GM18502 (cell line): ENCODE results near the gene CD47.

Experiments used
- ATAC-seq: cut with Tn5 transposase; IDR thresholded peaks from one replicate; pipeline ENCODE4 v1.9.1; 2021; ENCODE audit warnings: mild to moderate bottlenecking; ENCODE audit not compliant: unreplicated experiment, poor library complexity

The CD47 gene

GRCh38 chr3:108118038-108118768 is 27.4 kb upstream of the CD47 start:
- ATAC-seq, result no peak

- ATAC-seq, result peak; percentile 80
Measured at GRCh38 chr3:108117241-108117775, 26.5 kb upstream of the CD47 start.

GRCh38 chr3:108114423-108115065 is 23.7 kb upstream of the CD47 start:
- ATAC-seq, result no peak

- ATAC-seq, result no peak
Measured at GRCh38 chr3:108113975-108114374, 23.1 kb upstream of the CD47 start.

GRCh38 chr3:108110934-108111333 is 20.1 kb upstream of the CD47 start:
- ATAC-seq, result no peak

GRCh38 chr3:108108416-108108815 is 17.6 kb upstream of the CD47 start:
- no peak for ATAC-seq

- no peak for ATAC-seq
Measured at GRCh38 chr3:108106449-108106848, 15.6 kb upstream of the CD47 start.

GRCh38 chr3:108106031-108106430 is 15.2 kb upstream of the CD47 start:
- ATAC-seq, result no peak

- no peak for ATAC-seq
Measured at GRCh38 chr3:108103886-108104797, 13.3 kb upstream of the CD47 start.

GRCh38 chr3:108103040-108103751 is 12.4 kb upstream of the CD47 start:
- ATAC-seq, result no peak

GRCh38 chr3:108102420-108103039 is 11.7 kb upstream of the CD47 start:
- no peak for ATAC-seq

- peak; percentile 88 for ATAC-seq
Measured at GRCh38 chr3:108100906-108101660, 10.3 kb upstream of the CD47 start.

GRCh38 chr3:108099679-108100428 is 9.0 kb upstream of the CD47 start:
- peak; percentile 45 for ATAC-seq

- ATAC-seq, result no peak
Measured at GRCh38 chr3:108099244-108099643, 8.4 kb upstream of the CD47 start.

GRCh38 chr3:108098003-108098370 is 7.2 kb upstream of the CD47 start:
- no peak for ATAC-seq

GRCh38 chr3:108097322-108098002 is 6.6 kb upstream of the CD47 start:
- ATAC-seq, result no peak

- ATAC-seq, result no peak
Measured at GRCh38 chr3:108096532-108097321, 5.9 kb upstream of the CD47 start.
